Neural cell (in vitro differentiated cells): Measurements from ENCODE around the gene ZNF276.

ENCODE experiments used
- EP300 ChIP-seq: fragments of 450-650 bp; conservative IDR thresholded peaks from 2 replicates; pipeline ENCODE4 v1.6.1; 2014; ENCODE audit warnings: antibody characterized with exemption, mild to moderate bottlenecking, moderate library complexity; ENCODE audit not compliant: poor library complexity, severe bottlenecking
- EZH2 ChIP-seq: fragments of 200-600, 300-800 bp; shearing (Covaris generic), sonication (generic); IDR thresholded peaks from 2 replicates; pipeline ENCODE4 v1.6.1; 2014; ENCODE audit warnings: antibody characterized with exemption, low read length, borderline replicate concordance, mild to moderate bottlenecking; ENCODE audit not compliant: insufficient read depth, poor library complexity, severe bottlenecking
- MXI1 ChIP-seq: fragments of 450-650 bp; conservative IDR thresholded peaks from 2 replicates; pipeline ENCODE4 v1.6.1; 2014; ENCODE audit warnings: antibody characterized with exemption, mild to moderate bottlenecking; ENCODE audit not compliant: poor library complexity, severe bottlenecking
- POLR2AphosphoS5 ChIP-seq: IDR thresholded peaks from 2 replicates; pipeline ENCODE4 v1.6.1; 2012
- RAD21 ChIP-seq: fragments of 450-650 bp; conservative IDR thresholded peaks from 2 replicates; pipeline ENCODE4 v1.6.1; 2014; ENCODE audit warnings: antibody characterized with exemption, mild to moderate bottlenecking, moderate library complexity
- SMC3 ChIP-seq: fragments of 450-650 bp; conservative IDR thresholded peaks from 2 replicates; pipeline ENCODE4 v1.6.1; 2014; ENCODE audit warnings: antibody characterized with exemption, mild to moderate bottlenecking, moderate library complexity; ENCODE audit not compliant: poor library complexity
- TAF1 ChIP-seq: IDR thresholded peaks from 2 replicates; pipeline ENCODE4 v1.6.1; 2012; ENCODE audit warnings: low read depth
- TF ChIP-seq, protein P1 (sequence below): fragments of 450-650 bp; IDR thresholded peaks from 2 replicates; pipeline ENCODE4 v1.5.1; 2014; ENCODE audit warnings: antibody characterized with exemption, mild to moderate bottlenecking, moderate library complexity; ENCODE audit not compliant: poor library complexity, severe bottlenecking
- TF ChIP-seq, protein P2 (sequence below): IDR thresholded peaks from 2 replicates; pipeline ENCODE4 v1.6.1; 2012; ENCODE audit warnings: borderline replicate concordance

DNA sequence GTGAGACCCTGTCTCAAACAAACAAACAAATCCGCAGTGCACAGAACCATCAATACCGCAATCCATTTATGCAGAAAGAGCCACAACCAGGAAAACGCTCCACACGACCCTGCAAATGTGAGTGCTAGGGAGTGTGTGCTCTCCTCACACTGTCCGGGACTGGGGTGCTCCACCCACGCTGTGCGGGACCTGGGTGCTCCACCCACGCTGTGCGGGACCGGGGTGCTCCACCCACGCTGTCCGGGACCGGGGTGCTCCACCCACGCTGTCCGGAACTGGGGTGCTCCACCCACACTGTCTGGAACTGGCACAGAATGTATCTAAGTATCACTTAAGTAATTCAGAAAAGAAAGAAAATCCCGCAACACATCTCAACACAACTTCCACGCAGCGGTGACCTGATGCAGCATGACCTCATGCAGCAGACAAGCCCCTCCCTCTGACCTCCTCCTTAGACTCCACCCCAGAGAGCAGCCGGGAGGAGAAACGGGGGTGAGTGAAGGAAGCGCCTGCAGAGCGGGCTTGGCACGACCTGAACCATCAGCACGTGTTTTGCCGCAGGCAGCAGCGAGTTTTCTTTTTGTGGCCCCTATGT lies 38.5 kb downstream of the ZNF276 start:
- TF ChIP-seq, protein P1, sequence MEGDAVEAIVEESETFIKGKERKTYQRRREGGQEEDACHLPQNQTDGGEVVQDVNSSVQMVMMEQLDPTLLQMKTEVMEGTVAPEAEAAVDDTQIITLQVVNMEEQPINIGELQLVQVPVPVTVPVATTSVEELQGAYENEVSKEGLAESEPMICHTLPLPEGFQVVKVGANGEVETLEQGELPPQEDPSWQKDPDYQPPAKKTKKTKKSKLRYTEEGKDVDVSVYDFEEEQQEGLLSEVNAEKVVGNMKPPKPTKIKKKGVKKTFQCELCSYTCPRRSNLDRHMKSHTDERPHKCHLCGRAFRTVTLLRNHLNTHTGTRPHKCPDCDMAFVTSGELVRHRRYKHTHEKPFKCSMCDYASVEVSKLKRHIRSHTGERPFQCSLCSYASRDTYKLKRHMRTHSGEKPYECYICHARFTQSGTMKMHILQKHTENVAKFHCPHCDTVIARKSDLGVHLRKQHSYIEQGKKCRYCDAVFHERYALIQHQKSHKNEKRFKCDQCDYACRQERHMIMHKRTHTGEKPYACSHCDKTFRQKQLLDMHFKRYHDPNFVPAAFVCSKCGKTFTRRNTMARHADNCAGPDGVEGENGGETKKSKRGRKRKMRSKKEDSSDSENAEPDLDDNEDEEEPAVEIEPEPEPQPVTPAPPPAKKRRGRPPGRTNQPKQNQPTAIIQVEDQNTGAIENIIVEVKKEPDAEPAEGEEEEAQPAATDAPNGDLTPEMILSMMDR: no peak
- TF ChIP-seq RAD21 (no peak), EZH2 (no peak), POLR2AphosphoS5 (no peak), EP300 (no peak), SMC3 (no peak), TAF1 (no peak), MXI1 (no peak)
- TF ChIP-seq, protein P2, sequence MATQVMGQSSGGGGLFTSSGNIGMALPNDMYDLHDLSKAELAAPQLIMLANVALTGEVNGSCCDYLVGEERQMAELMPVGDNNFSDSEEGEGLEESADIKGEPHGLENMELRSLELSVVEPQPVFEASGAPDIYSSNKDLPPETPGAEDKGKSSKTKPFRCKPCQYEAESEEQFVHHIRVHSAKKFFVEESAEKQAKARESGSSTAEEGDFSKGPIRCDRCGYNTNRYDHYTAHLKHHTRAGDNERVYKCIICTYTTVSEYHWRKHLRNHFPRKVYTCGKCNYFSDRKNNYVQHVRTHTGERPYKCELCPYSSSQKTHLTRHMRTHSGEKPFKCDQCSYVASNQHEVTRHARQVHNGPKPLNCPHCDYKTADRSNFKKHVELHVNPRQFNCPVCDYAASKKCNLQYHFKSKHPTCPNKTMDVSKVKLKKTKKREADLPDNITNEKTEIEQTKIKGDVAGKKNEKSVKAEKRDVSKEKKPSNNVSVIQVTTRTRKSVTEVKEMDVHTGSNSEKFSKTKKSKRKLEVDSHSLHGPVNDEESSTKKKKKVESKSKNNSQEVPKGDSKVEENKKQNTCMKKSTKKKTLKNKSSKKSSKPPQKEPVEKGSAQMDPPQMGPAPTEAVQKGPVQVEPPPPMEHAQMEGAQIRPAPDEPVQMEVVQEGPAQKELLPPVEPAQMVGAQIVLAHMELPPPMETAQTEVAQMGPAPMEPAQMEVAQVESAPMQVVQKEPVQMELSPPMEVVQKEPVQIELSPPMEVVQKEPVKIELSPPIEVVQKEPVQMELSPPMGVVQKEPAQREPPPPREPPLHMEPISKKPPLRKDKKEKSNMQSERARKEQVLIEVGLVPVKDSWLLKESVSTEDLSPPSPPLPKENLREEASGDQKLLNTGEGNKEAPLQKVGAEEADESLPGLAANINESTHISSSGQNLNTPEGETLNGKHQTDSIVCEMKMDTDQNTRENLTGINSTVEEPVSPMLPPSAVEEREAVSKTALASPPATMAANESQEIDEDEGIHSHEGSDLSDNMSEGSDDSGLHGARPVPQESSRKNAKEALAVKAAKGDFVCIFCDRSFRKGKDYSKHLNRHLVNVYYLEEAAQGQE: no peak
